GM12878 (cell line): Measurements from ENCODE around the gene DNMT3A. TPM values are rescaled to one million over a fixed set of nuclear protein-coding genes. Genes with fewer than 3 reads are reported as not detected.
A peak's percentile ranks its signal among the peaks of the same experiment; 100 is the strongest.

Source experiments
- ATAC-seq: fragments of 200-7000 bp; cut with Tn5 transposase; 3 replicates; pipeline ENCODE4 v1.9.1; 2020; ENCODE audit warnings: mild to moderate bottlenecking, moderate library complexity
- BruUV-seq: library from RNA; stranded (reverse); fragments of 400-500 nt; replicated peaks from 2 replicates; lab custom pipeline; 2021; lab: Mats Ljungman, UMichigan
- CTCF ChIA-PET: fragments of 300-600 bp; sonication (Branson Sonifier 250); formaldehyde crosslinking; extraction: SDS; loops from one replicate; lab custom pipeline; 2021; ENCODE audit warnings: inconsistent platforms; lab: Yijun Ruan, JAX
- POLR2A ChIA-PET: fragments of 350-600 bp; formaldehyde crosslinking; extraction: SDS; loops from one replicate; lab custom pipeline; 2021; ENCODE audit warnings: inconsistent platforms; lab: Charles Lee
- RAD21 ChIA-PET: fragments of 300-600 bp; sonication (Branson Sonifier 250); formaldehyde crosslinking; loops from one replicate; lab custom pipeline; 2023; ENCODE audit warnings: antibody characterized with exemption; ENCODE audit not compliant: unreplicated experiment; lab: Charles Lee
- SMC1A ChIA-PET: fragments of 300-600 bp; sonication (Branson Sonifier 250); formaldehyde crosslinking; loops from one replicate; lab custom pipeline; 2023; ENCODE audit not compliant: unreplicated experiment, uncharacterized antibody; lab: Charles Lee
- DNase-seq: peaks from one replicate; pipeline ENCODE4 v3.0.0-alpha.2; 2011; ENCODE audit warnings: low read depth, low spot score
- FAIRE-seq: peaks from 3 replicates; lab custom pipeline; 2011; peaks lifted over from hg19 to GRCh38; lab: Jason Lieb, UNC
- H2AFZ ChIP-seq: 2 replicates; pipeline ENCODE4 v1.6.0; 2011; ENCODE audit warnings: low read depth, low read length, control low read depth; ENCODE audit not compliant: control insufficient read depth
- H3K27ac ChIP-seq: 2 replicates; pipeline ENCODE4 v1.5.1; 2011; ENCODE audit warnings: control low read depth; ENCODE audit not compliant: control insufficient read depth, insufficient read depth
- H3K27me3 ChIP-seq, 2 experiments: replicated peaks in 1 of 2; 2 replicates each; pipeline versions ENCODE4 v1.6.0 to v1.6.1; 2011; ENCODE audit warnings: low read length in 1 of 2; ENCODE audit not compliant: control insufficient read depth in 2 of 2, insufficient read depth in 2 of 2
- H3K36me3 ChIP-seq, 2 experiments: 2 replicates each; pipeline ENCODE4 v1.5.1; 2011; ENCODE audit warnings: low read length in 1 of 2; ENCODE audit not compliant: control insufficient read depth in 2 of 2, insufficient read depth in 2 of 2
- H3K4me1 ChIP-seq: 2 replicates; pipeline ENCODE4 v1.6.1; 2011; ENCODE audit warnings: mild to moderate bottlenecking, low read length, moderate library complexity, mixed read lengths; ENCODE audit not compliant: control insufficient read depth, insufficient read depth
- H3K4me2 ChIP-seq: 2 replicates; pipeline ENCODE4 v1.6.0; 2011; ENCODE audit warnings: control low read depth; ENCODE audit not compliant: control insufficient read depth, insufficient read depth
- H3K4me3 ChIP-seq: fragments of 200-600 bp; sonication (generic); 2 replicates; pipeline ENCODE4 v1.5.1; 2016
- H3K79me2 ChIP-seq: 2 replicates; pipeline ENCODE4 v1.6.0; 2011; ENCODE audit warnings: low read length; ENCODE audit not compliant: control insufficient read depth, insufficient read depth
- H3K9ac ChIP-seq: 2 replicates; pipeline ENCODE4 v1.8.0; 2011; ENCODE audit warnings: low read length, control low read depth, mixed read lengths; ENCODE audit not compliant: control insufficient read depth, insufficient read depth
- H3K9me3 ChIP-seq: replicated peaks from 3 replicates; pipeline ENCODE4 v1.5.1; 2011; ENCODE audit warnings: mild to moderate bottlenecking, low read length; ENCODE audit not compliant: control insufficient read depth, insufficient read depth
- H4K20me1 ChIP-seq: 2 replicates; pipeline ENCODE4 v1.6.0; 2011; ENCODE audit not compliant: control insufficient read depth, insufficient read depth
- CEBPZ ChIP-seq: fragments of 150-350 bp; IDR thresholded peaks from 2 replicates; pipeline ENCODE4 v1.6.1; 2016; ENCODE audit warnings: low read depth, low read length
- DPF2 ChIP-seq: fragments of 450-650 bp; IDR thresholded peaks from 2 replicates; pipeline ENCODE4 v1.6.1; 2017; ENCODE audit warnings: mild to moderate bottlenecking
- SRF ChIP-seq, 2 experiments: IDR thresholded peaks; 2 replicates each; pipeline ENCODE4 v1.6.1; 2011; ENCODE audit warnings: low read depth in 2 of 2, low read length in 2 of 2, mild to moderate bottlenecking in 1 of 2, moderate library complexity in 1 of 2
- ZNF207 ChIP-seq: fragments of 450-650 bp; IDR thresholded peaks from 2 replicates; pipeline ENCODE4 v1.6.1; 2014; ENCODE audit warnings: antibody characterized with exemption, mild to moderate bottlenecking, borderline replicate concordance
- ZNF687 ChIP-seq: fragments of 450-650 bp; IDR thresholded peaks from 2 replicates; pipeline ENCODE4 v1.6.1; 2017; ENCODE audit warnings: mild to moderate bottlenecking, moderate library complexity
- WGBS: methylation state at CpG from one replicate; pipeline ENCODE4 v1.1.6; 2016; ENCODE audit warnings: low lambda C conversion rate; ENCODE audit not compliant: insufficient replicate concordance, insufficient coverage; ENCODE audit errors: missing lambda C conversion rate; 5-methylcytosine and 5-hydroxymethylcytosine counted together
- in situ Hi-C: fragments of 300-500 bp; cut with MboI; formaldehyde crosslinking; loops from 9 replicates; pipeline ENCODE4 v1.14.3; 2018; ENCODE audit warnings: mixed read lengths
- intact Hi-C: fragments of 100-400 bp; cut with micrococcal nuclease; formaldehyde crosslinking; loops from one replicate; pipeline ENCODE4 v1.14.2; 2022; ENCODE audit not compliant: unreplicated experiment
- polyA plus RNA-seq, 11 experiments: library from polyadenylated mRNA; depleted of rRNA in 4 of 11; unstranded in 6 of 11; stranded (reverse) in 5 of 11; fragments of >200 nt; fragmentation: Nextera tagmentation in 4 of 11; fragmentation: Illumina TruSeq in 1 of 11; extraction: Ambion mirVana in 4 of 11; extraction: Trizol in 1 of 11; gene quantifications; 1 replicate in 1 of 11; 2 replicates in 10 of 11; pipeline versions ENCODE4 v1.2.1 to v1.2.3, GENCODE V29; 2011 to 2016; ENCODE audit warnings: inconsistent platforms in 2 of 11, missing spikeins in 2 of 11, low read depth in 1 of 11
- total RNA-seq, 4 experiments: library from RNA; depleted of rRNA in 3 of 4; stranded (reverse); fragments of >200 nt in 3 of 4; fragmentation: Illumina TruSeq in 1 of 4; extraction: Trizol in 1 of 4; gene quantifications; 2 replicates each; pipeline versions ENCODE4 v1.2.1 to v1.2.3, GENCODE V29; 2013 to 2021

The DNMT3A gene
- total and polyA plus RNA-seq, 10 of the 15 experiments (the other 5 are each of a cell fraction or from before 2014, with no cell fraction given) = 7.4 to 51.6 (median 17.4) TPM

GRCh38 chr2:25275575-25275965 lies 66.2 kb downstream of the DNMT3A start:
- H3K27ac ChIP-seq = peak overlapping the region; percentile 77
- TF ChIP-seq ZNF687 (peak; percentile 89; the same call in 1 of the 2 replicates), SRF (IDR thresholded peaks at IDR 0.05; ENCODE audit: low read depth in 2 of 2, low read length in 2 of 2) (no peak), DPF2 (no peak), ZNF207 (0 out of 2 replicates have a peak, but pooled peaks have one; percentile 25), CEBPZ (no peak)
- H3K27me3 ChIP-seq = no peaks in the 10 kb centered on the region
- H3K4me1 ChIP-seq = peaks cover 73% of the 10 kb centered on the region
- ChIA-PET POLR2A (interaction anchor here (1.7 kb wide), 1 partner anchor 27 kb away, joined by 7 read pairs; no protein-coding TSS in a partner anchor), CTCF (interaction anchor here (0.5 to 5.9 kb wide), 8 partner anchors 19 to 332 kb away, joined by 4 to 59 read pairs (median 20); no protein-coding TSS in a partner anchor), SMC1A (interaction anchor here (0.6 to 3.2 kb wide), 5 partner anchors 19 to 208 kb away, joined by 3 to 21 read pairs (median 4); no protein-coding TSS in a partner anchor), RAD21 (interaction anchor here (1.1 to 6.1 kb wide), 5 partner anchors 19 to 89 kb away, joined by 4 to 41 read pairs (median 5); no protein-coding TSS in a partner anchor)
- H3K79me2 ChIP-seq = no peaks in the 10 kb centered on the region
- no peak for ATAC-seq
- peaks cover 0 to 4% of the 10 kb centered on the region in 2 experiments; a peak in 1 of 4 replicates for H3K36me3 ChIP-seq
- WGBS = 62% methylated on average over 6 of the region's 6 CpGs
- no TSS peak for BruUV-seq
- no peak overlapping the region for H3K4me3 ChIP-seq
- peak overlapping the region; percentile 37; the same call in 1 of the 2 replicates for H3K9ac ChIP-seq
- H3K4me2 ChIP-seq = peak overlapping the region; percentile 7; the same call in 1 of the 2 replicates
- H4K20me1 ChIP-seq = no peaks in the 10 kb centered on the region
- no peaks in the 10 kb centered on the region for H3K9me3 ChIP-seq
- H2AFZ ChIP-seq = peak overlapping the region; percentile 9
- intact Hi-C loops (loop anchor here (5.0 kb wide), 2 partner anchors 147 to 292 kb away; no protein-coding TSS in a partner anchor), in situ Hi-C loops (no loop called here)
- no peak for FAIRE-seq
- DNase-seq = no peak
